A549 (cell line): ENCODE measurements around the gene ST3GAL5. TPM values are rescaled to one million over a fixed set of nuclear protein-coding genes. Genes with fewer than 3 reads are reported as not detected.

Source experiments
- ATAC-seq, 2 experiments: fragments of 200-7000 bp in 1 of 2; fragments of >200 bp in 1 of 2; cut with Nextera tagmentation in 1 of 2; cut with Tn5 transposase in 1 of 2; 3 replicates each; pipeline versions ENCODE4 v1.8.0 to v1.9.1; 2018 to 2020; ENCODE audit warnings: mild to moderate bottlenecking in 1 of 2, moderate library complexity in 1 of 2
- CTCF ChIA-PET: fragments of 300-600 bp; sonication (Branson Sonifier 250); formaldehyde crosslinking; extraction: SDS; loops from one replicate; lab custom pipeline; 2021; ENCODE audit warnings: antibody characterized with exemption, inconsistent platforms; lab: Yijun Ruan, JAX
- POLR2A ChIA-PET: fragments of 350-600 bp; formaldehyde crosslinking; extraction: SDS; loops from one replicate; lab custom pipeline; 2021; ENCODE audit warnings: antibody characterized with exemption, inconsistent platforms; lab: Yijun Ruan, JAX
- DNase-seq, 2 experiments: peaks; one replicate each; pipeline versions ENCODE4 v3.0.0 to v3.0.0-alpha.2; 2011 to 2016; ENCODE audit warnings: low read depth in 1 of 2, low spot score in 1 of 2
- FAIRE-seq: peaks from 2 replicates; lab custom pipeline; 2011; peaks lifted over from hg19 to GRCh38; lab: Jason Lieb, UNC
- H3K27ac ChIP-seq, 2 experiments: fragments of >200 bp; sonication (Bioruptor Twin); formaldehyde crosslinking; 3 replicates each; pipeline ENCODE4 v1.5.1; 2016 to 2017
- H3K4me1 ChIP-seq: fragments of >200 bp; sonication (Bioruptor Twin); formaldehyde crosslinking; 3 replicates; pipeline ENCODE4 v1.6.1; 2016
- H3K4me2 ChIP-seq: fragments of >200 bp; sonication (Bioruptor Twin); formaldehyde crosslinking; 3 replicates; pipeline ENCODE4 v1.6.1; 2016
- H3K4me3 ChIP-seq: fragments of >200 bp; sonication (Bioruptor Twin); formaldehyde crosslinking; 3 replicates; pipeline ENCODE4 v1.5.1; 2016
- H3K9me3 ChIP-seq: fragments of >200 bp; sonication (Bioruptor Twin); formaldehyde crosslinking; 3 replicates; pipeline ENCODE4 v1.6.1; 2016
- BCL3 ChIP-seq: fragments of >200 bp; sonication (Bioruptor Twin); formaldehyde crosslinking; IDR thresholded peaks from 3 replicates; pipeline ENCODE4 v1.6.1; 2016
- CEBPB ChIP-seq, 2 experiments: fragments of >200 bp in 1 of 2; sonication (Bioruptor Twin) in 1 of 2; formaldehyde crosslinking in 1 of 2; IDR thresholded peaks; 2 replicates each; pipeline ENCODE4 v1.6.1; 2012 to 2016
- CTCF ChIP-seq: fragments of >200 bp; sonication (Bioruptor Twin); formaldehyde crosslinking; IDR thresholded peaks from 3 replicates; pipeline ENCODE4 v1.5.1; 2016
- ELK1 ChIP-seq: fragments of 150-350 bp; IDR thresholded peaks from 2 replicates; pipeline ENCODE4 v1.6.1; 2014; ENCODE audit warnings: low read depth, mild to moderate bottlenecking, low read length
- FOSL2 ChIP-seq, 2 experiments: fragments of 450-650 bp in 1 of 2; fragments of >200 bp in 1 of 2; sonication (Bioruptor Twin) in 1 of 2; formaldehyde crosslinking; IDR thresholded peaks; 2 replicates each; pipeline versions ENCODE4 v1.5.0 to v1.6.1; 2016 to 2020; ENCODE audit warnings: mild to moderate bottlenecking in 1 of 2, moderate library complexity in 1 of 2
- FOXS1 ChIP-seq: fragments of 250-450 bp; sonication (Bioruptor Pico); IDR thresholded peaks from 2 replicates; pipeline ENCODE4 v1.5.0; 2020; ENCODE audit warnings: mild to moderate bottlenecking, moderate library complexity
- HDAC2 ChIP-seq: fragments of 200-600 bp; sonication (generic); IDR thresholded peaks from 2 replicates; pipeline ENCODE4 v1.6.1; 2016
- HMGXB4 ChIP-seq: fragments of 250-450 bp; sonication (Bioruptor Pico); IDR thresholded peaks from 2 replicates; pipeline ENCODE4 v1.5.0; 2021; ENCODE audit warnings: mild to moderate bottlenecking, moderate library complexity, borderline replicate concordance
- HOXB5 ChIP-seq: fragments of 250-450 bp; sonication (Bioruptor Pico); IDR thresholded peaks from 2 replicates; pipeline ENCODE4 v1.5.0; 2020; ENCODE audit warnings: mild to moderate bottlenecking, moderate library complexity
- JUNB ChIP-seq: fragments of >200 bp; sonication (Bioruptor Twin); formaldehyde crosslinking; IDR thresholded peaks from 2 replicates; pipeline ENCODE4 v1.6.1; 2016
- KDM5A ChIP-seq: fragments of 200-600 bp; sonication (generic); IDR thresholded peaks from 2 replicates; pipeline ENCODE4 v1.6.1; 2016; ENCODE audit warnings: antibody characterized with exemption, mild to moderate bottlenecking
- MAFK ChIP-seq: fragments of 450-650 bp; IDR thresholded peaks from 2 replicates; pipeline ENCODE4 v1.6.1; 2014; ENCODE audit not compliant: partially characterized antibody
- NFE2L2 ChIP-seq: fragments of 150-350 bp; conservative IDR thresholded peaks from 2 replicates; pipeline ENCODE4 v1.6.1; 2014; ENCODE audit warnings: low read length
- NPAS2 ChIP-seq: fragments of 250-450 bp; sonication (Bioruptor Pico); IDR thresholded peaks from 2 replicates; pipeline ENCODE4 v1.8.0; 2022; ENCODE audit warnings: mild to moderate bottlenecking, moderate library complexity, borderline replicate concordance
- POLR2A ChIP-seq: IDR thresholded peaks from 2 replicates; pipeline ENCODE4 v1.6.1; 2012; ENCODE audit warnings: mild to moderate bottlenecking, low read length
- RNF2 ChIP-seq: fragments of 200-600 bp; sonication (generic); IDR thresholded peaks from 2 replicates; pipeline ENCODE4 v1.6.1; 2016; ENCODE audit warnings: low read depth, mild to moderate bottlenecking, antibody characterized with exemption, moderate library complexity, borderline replicate concordance
- ZC3H11A ChIP-seq: fragments of 450-650 bp; IDR thresholded peaks from 2 replicates; pipeline ENCODE4 v1.6.1; 2014; ENCODE audit warnings: antibody characterized with exemption, mild to moderate bottlenecking
- WGBS: methylation state at CpG from one replicate; pipeline ENCODE4 v1.1.6; 2017; ENCODE audit errors: missing lambda C conversion rate; 5-methylcytosine and 5-hydroxymethylcytosine counted together
- polyA plus RNA-seq, 4 experiments: library from polyadenylated mRNA; depleted of rRNA in 3 of 4; stranded (reverse); fragments of >200 nt; fragmentation: RNase III in 1 of 4; extraction: RNeasy Plus Mini Kit Qiagen cat#74134 plus additional on column Dnase treatment in 1 of 4; gene quantifications; 2 replicates in 3 of 4; 3 replicates in 1 of 4; pipeline ENCODE4 v1.2.3, GENCODE V29; 2011 to 2017

ST3GAL5 gene
- polyA plus RNA-seq, 2 of the 4 experiments (the other 2 are of a cell fraction): 36.9 to 119 TPM

- POLR2A ChIA-PET: no interaction called here
- TF ChIP-seq MAFK: no peak
- no peak for TF ChIP-seq FOXS1 (CRISPR knock-in tag)
- TF ChIP-seq CTCF: no peak
- no peak for TF ChIP-seq HMGXB4 (CRISPR knock-in tag)
- no peak for TF ChIP-seq ZC3H11A
- no peak for TF ChIP-seq CEBPB (IDR thresholded peaks at IDR 0.05)
- TF ChIP-seq ELK1: no peak
- no peak for TF ChIP-seq NFE2L2
- TF ChIP-seq KDM5A: no peak
- no peak for TF ChIP-seq RNF2
- TF ChIP-seq FOSL2 (IDR thresholded peaks at IDR 0.05): no peak
- no peak for TF ChIP-seq FOSL2 (CRISPR knock-in tag; IDR thresholded peaks at IDR 0.05)
- FAIRE-seq: no peak
These were observed 91.5 kb downstream of the ST3GAL5 start for GRCh38 chr2:85797263-85797660.

GRCh38 chr2:85796341-85797262, 92.2 kb downstream of the ST3GAL5 start:
- TF ChIP-seq JUNB (no peak), CTCF (no peak), NPAS2 (no peak), HDAC2 (no peak), HOXB5 (no peak), BCL3 (no peak), POLR2A (no peak)
- CTCF ChIA-PET: interaction anchor here (0.7 to 4.6 kb wide), 14 partner anchors 9 to 118 kb away, joined by 3 to 52 read pairs (median 6); partner anchors contain the start of gene ATOH8
- Histone ChIP-seq H3K9me3 (peaks cover 10% of the 10 kb centered on the region; the same call in 2 of the 3 replicates), H3K4me2 (no peak overlapping the region), H3K4me3 (no peak overlapping the region), H3K27ac (peak overlapping the region; percentile 4 to 62; a peak in 4 of 6 replicates), H3K4me1 (peaks cover 52% of the 10 kb centered on the region)
- WGBS: 80% methylated on average over 22 of the region's 22 CpGs
- POLR2A ChIA-PET: no interaction called here
- ATAC-seq (peak in 1 of 2 experiments; percentile 19; a peak in 3 of 6 replicates), DNase-seq (no peak), FAIRE-seq (no peak)

More at GRCh38 chr2:85797263-85797660, 91.5 kb downstream of the ST3GAL5 start:
- 90% methylated on average over 13 of the region's 13 CpGs for WGBS
- H3K4me2 ChIP-seq: no peak overlapping the region
- no peak overlapping the region for H3K4me3 ChIP-seq
- DNase-seq: no peak
- CTCF ChIA-PET: interaction anchor here (0.8 to 4.6 kb wide), 11 partner anchors 15 to 72 kb away, joined by 3 to 52 read pairs (median 4); partner anchors contain the start of gene ATOH8
- H3K4me1 ChIP-seq: peaks cover 50% of the 10 kb centered on the region
- ATAC-seq: no peak
- peak overlapping the region in 1 of 2 experiments; percentile 62; a peak in 3 of 6 replicates for H3K27ac ChIP-seq
- peaks cover 10% of the 10 kb centered on the region; the same call in 2 of the 3 replicates for H3K9me3 ChIP-seq
